DMS153 treated with DMSO at 0.1 percent for 48 hours (cell line): ENCODE data around the gene MRPS23.
"Not testable (repeated sequence)": the region's sequence is repeated elsewhere in the genome, so short reads cannot be mapped to it uniquely, and the experiment has no call there.

Source experiments
- DNase-seq: peaks from one replicate; lab custom pipeline; 2025; ENCODE audit not compliant: unreplicated experiment; lab: John Stamatoyannopoulos, UW

MRPS23 gene

GRCh38 chr17:57864273-57864672, 14.4 kb upstream of the MRPS23 start:
- DNase-seq = no peak

- no peak for DNase-seq
These were observed 13.1 kb upstream of the MRPS23 start for GRCh38 chr17:57862694-57863667.

- no peak for DNase-seq
These were observed 12.2 kb upstream of the MRPS23 start for GRCh38 chr17:57861790-57862693.

DNA sequence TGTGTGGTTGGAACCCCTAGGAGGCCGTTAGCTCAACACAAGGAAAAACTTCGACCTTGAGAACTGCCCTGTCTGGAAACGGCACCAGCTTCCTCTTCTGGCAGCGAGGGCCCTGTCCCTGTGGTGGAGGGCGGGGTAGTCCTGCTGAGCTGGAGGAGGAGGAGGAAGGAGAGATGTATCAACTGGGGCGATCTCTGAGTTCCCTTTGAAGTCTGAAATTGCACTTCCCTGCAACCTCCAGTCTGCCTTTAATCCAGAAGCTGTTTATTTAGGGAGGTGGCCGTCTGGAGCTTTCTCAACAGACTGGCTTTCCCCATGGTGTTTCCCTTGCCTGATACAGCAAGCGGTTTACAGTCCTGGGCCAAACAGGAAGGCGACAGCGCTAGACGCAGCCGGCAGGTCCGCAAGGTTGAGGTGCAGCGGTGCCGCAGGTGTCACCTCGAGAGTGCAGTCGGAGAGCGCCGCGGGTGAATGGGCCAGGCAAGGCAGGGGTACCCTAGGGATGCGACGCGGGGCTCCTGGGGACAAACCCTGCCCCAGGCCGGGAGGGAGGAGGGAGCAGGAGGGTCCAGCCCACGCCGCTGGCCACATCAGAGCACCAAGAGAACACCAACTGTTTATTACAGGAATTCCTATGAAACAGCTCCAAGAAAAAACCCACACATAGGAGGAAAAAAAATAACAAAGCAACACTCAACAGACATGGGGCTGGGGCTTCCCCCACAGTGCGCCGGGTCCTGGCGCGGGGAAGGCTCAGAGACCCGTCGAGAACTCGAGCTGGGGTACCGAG, 11.4 kb upstream of the MRPS23 start:
- peak; percentile 60 for DNase-seq

DNA sequence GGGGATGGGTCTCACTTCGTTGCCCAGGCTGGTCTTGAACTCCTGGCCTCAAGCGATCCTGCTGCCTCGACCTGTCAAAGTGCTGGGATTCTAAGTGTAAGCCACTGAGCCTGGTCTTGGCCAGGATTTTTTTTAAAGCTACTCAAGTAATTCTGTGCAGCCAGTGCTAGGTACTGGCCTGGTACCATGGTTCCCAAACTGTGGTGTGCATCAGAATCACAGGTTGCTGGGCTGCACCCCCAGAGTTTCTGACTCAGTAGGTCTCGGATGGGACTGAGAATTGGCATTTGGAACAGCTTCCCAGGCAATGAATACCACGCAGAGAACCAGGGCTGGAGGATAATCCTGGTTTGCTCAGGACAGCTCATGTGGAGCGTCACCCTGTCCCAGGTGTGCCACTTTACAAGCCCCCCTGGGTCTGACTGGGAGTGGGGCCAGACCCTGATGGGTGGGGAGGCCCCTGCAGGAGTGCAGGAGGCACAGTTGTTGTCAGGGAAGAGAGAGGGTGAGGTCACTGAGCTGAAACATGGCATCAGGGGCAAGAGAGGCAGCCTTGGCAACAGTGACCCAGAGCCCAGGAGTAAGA, 10.7 kb upstream of the MRPS23 start:
- no peak for DNase-seq

DNA sequence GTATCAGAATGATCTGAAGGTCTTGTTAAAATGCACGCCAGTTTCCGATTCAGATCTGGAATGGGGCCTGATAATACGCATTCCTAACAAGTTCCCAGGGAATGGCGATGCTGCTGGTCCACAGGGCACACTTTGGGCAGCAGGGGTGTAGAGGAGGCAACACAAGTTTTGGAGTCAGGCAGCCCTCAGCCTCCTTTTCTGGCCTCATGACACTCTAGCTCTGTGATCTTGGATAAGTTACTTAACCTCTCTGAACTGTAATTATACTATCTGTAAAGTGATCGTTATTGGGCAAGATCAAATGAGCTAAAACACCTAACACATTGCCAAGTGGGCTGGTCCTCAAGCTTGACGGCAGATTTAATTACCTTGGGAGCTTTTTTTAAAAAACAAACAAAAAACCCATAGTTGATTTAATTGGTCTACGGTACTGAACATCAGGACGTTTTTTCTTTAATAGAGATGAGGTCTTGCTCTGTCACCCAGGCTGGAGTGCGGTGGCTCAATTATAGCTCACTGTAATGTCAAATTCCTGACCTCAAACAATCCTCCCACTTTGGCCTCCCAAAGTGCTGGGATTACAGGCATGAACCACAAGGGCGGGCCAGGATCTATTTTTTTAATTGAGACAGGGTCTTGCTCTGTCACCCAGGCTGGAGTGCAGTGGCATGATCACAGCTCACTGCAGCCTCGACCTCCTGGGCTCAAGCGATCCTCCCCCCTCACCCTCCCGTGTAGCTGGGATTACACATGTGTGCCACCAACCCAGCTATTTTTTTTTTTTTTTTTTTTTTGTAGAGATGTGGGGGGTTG, 10.0 kb upstream of the MRPS23 start:
- no peak for DNase-seq

- no peak for DNase-seq
These were observed 9.0 kb upstream of the MRPS23 start for GRCh38 chr17:57858838-57859237.

DNA sequence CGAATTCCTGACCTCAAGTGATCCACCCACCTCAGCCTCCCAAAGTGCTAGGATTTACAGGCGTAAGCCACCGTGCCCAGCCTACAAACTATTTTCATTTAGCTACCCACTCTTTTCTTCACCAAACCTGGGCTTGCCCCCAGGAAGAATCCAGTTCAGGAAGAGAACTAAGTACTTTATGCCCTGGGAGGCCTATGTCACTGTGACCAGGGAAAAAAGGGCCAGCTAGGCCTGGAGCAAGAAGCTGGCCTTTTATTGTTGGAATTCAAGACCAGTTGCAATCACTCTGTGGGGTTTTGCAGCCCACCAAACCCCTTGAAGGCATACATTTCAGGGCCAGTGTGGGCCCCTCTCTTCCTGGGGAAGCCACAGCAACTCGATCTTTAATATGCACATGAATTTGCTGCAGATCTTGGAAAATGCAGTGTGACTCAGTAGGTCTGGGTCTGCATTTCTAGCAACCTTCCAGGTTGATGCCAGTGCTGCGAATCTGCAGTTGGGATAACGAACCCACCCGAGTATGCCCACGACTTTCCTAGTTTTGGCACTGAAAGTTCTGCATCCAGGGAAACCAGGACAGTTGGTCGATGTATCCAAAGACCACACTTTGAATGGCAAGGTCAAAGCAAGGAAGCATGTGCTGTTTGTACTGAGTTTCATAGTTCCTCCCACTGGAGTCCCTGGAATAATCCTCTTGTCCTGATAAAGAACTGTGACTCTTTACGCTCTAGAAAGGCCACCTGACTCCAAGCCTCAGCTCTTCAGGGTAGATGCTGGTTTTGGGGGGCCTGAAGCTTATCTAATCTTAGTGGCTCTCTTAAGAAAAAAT, 7.2 kb upstream of the MRPS23 start:
- DNase-seq = no peak

DNA sequence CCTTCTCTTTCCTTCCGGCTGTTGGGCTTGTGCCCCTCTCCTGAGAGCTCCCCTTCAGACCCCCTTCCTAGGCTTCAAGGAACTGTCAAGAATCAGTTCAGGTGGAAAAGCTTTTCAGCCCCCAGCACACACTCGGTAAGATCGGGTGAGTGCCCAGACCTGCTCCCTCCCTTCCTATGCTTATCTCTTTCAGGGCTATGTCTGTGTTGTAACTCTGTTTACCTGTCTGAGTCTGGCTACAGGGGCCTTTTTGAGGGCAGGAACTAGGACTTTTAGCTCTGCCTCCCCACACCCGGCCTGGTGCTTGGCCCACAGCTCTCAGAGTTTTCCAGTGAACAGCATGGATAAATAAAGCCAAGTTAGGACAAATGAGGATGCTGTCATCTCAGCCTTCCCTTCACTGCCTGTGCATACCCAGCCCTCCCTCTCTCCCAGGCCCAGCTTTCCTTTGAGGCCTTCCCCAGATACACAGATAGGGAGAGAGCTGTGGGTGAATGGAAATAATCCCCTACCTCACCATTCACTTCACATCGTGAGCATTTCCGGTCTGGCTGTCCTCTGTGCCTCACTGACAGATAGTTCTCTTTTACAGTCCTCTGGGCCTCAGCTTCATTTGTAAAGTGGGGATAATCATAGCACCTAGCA, 5.7 kb upstream of the MRPS23 start:
- DNase-seq = no peak

DNA sequence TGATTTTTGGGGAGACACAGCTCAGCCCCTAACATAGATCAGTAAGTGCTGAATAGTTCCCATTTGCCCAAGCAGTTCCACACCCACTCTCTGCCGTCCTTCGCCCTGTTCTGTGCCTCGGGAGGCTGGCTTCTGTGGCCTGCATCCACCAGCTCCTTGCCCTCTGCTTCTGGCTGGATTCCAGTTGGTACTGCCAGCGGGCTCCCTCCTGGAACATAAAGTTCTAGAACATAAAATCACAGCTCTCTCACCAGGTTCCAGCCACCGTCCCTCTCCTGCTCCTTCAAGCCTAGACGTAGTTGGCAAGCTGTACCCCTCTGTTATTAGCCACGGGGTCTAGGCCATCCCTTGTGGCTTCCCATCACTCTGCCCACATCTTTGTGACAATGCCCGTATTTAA, 3.9 kb upstream of the MRPS23 start:
- DNase-seq = no peak

DNA sequence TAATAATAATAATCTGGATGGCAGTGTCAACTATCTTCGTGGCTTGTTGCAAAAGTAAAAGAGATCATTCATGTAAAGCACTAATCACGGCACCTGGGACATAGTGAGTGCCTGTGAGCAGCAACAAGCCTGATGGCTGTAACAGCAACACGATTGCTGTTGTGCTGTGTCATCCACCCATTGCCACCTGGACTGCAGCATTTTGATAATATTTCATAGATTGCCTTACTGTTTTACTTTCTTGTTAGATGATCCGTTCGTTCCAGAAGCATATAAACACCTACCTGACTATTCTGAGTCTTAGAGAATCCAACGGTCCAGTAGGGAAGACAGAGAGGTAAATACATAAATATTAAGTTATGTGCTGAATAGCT, 3.1 kb upstream of the MRPS23 start:
- DNase-seq = no peak

DNA sequence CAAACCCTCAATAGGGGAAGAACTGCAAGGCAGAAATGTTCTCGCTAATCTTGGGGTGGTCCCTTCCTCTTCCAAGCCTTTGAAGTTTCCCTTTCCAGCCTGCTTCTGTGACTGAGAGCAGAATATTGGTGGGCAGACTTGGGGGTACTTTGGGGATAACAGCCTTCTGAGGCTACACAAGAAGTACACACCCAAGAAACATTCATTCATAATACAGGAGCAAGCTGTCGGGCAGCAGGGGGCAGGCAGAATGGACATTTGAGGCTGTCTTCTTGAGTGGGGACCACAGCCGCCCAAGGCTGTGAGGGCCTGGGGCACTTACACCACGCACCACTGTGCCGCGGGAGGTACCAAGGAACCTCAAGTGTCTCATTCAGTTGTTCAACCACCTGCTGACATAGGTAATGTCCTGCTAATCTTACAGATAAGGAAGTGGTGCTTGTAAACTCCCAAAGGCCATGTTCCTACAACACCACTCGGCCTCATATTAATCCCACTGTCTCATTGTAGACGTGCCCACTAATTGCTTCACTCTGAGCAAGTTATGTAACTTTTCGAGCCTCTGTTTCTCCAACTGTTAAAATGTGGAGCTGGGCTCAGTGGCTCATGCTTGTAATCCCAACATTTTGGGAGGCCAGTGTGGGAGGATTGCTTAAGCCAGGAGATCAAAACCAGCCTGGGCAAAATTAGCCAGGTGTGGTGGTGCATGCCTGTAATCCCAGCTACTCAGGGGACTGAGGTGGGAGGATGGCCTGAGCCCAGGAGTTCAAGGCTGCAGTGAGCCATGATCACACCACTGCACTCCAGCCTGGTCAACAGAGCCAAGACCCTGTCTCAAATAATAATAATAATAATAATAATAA, 2.5 kb upstream of the MRPS23 start:
- no peak for DNase-seq

DNA sequence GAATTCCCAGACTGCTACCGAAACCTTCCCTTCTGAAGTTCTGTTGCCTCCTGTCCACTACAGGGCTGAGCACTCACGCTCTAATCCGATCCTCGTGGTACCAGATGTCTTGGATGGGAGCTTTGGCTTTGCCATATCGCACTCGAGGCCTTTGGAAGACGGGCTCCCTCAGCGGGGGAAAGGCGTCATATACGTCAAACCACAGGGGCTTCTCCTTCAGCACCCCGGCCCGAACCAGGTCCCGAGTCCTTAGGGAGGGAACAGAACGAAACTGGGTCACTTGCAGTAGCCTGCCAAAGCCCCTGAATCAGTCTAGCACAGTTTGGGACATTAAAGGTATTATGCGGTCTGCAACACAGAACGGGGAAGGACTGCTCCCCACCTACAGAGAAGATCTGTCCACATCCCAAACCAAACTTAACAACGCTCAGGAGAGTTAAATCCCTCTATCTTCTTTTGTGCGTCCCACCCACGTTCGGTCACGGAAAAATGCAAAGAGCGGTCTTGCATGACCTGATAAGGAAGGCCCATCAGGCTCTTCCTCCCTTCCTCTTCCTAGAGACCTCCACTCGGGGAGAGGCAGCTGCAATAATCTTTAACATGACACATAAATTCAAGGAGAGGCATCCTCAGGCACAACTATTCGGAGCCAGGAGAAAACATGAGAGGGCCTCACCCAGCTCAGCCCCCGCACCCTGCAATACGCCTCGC, 526 bp downstream of the MRPS23 start:
- no peak for DNase-seq

GRCh38 chr17:57846056-57846945, 3.5 kb downstream of the MRPS23 start:
- DNase-seq = not testable (repeated sequence)

DNA sequence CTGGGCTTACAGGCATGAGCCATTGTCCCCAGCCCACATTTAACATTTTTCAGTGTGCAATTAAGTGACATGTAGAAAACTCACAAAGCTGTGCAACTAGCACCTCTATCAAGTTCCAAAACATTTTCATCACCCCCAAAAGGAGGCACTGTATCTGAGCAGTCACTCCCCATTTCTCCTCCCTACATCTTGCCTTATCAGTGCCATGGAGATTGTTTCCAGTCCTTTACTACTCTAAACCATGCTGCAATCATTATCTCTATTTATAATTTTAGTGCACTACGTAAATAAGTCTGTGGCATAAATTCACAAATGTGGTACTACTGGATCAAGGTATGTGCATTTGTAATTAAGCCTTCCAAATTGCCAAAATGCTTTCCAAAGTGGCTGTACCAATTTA, 7.6 kb downstream of the MRPS23 start:
- DNase-seq = no peak

- DNase-seq = no peak
These were observed 10.3 kb downstream of the MRPS23 start for GRCh38 chr17:57839571-57839923.
